Sciatic nerve (tissue), 2 donors: ENCODE results near the gene VENTX. TPM values are rescaled to one million over a fixed set of nuclear protein-coding genes. Genes with fewer than 3 reads are reported as not detected.

Experiments
- ATAC-seq: fragments of 200-7000 bp; cut with Tn5 transposase; one replicate; pipeline ENCODE4 v1.9.1; 2020; ENCODE audit warnings: mild to moderate bottlenecking, moderate library complexity
- DNase-seq: peaks from one replicate; pipeline ENCODE4 v3.0.0-alpha.2; 2020; ENCODE audit warnings: low spot score
- intact Hi-C: fragments of 100-400 bp; cut with DNase I; formaldehyde crosslinking; loops from one replicate; pipeline ENCODE4 v1.14.2; 2022
- total RNA-seq: library from RNA; stranded (reverse); fragmentation: NEBNext Ultra II Directional; extraction: Animal tissue kit (Norgen Biotek cat#: 25700); gene quantifications from one replicate; pipeline ENCODE4 v1.2.1, GENCODE V29; 2021
- donor health status: DM: no; HTN: no; CAD: no.
- donor health status: DM: no; HTN: no; CAD: no.

Gene VENTX
- total RNA-seq, 1 donor from 2014 or later, result 3.0 TPM

GRCh38 chr10:133248334-133248715 is 10.7 kb downstream of the VENTX start:
- ATAC-seq (no peak), DNase-seq (no peak)
- intact Hi-C loops, result no loop called here

GRCh38 chr10:133249094-133249780 is 11.6 kb downstream of the VENTX start:
- ATAC-seq (no peak), DNase-seq (no peak)
- intact Hi-C loops, result no loop called here

- ATAC-seq (no peak), DNase-seq (no peak)
- intact Hi-C loops, result no loop called here
These were observed 12.5 kb downstream of the VENTX start for GRCh38 chr10:133249975-133250754.

GRCh38 chr10:133251388-133252222 is 13.9 kb downstream of the VENTX start:
- intact Hi-C loops, result no loop called here
- DNase-seq (no peak), ATAC-seq (no peak)

- no peak for ATAC-seq
- no peak for DNase-seq
- intact Hi-C loops, result no loop called here
These were observed 14.5 kb downstream of the VENTX start for GRCh38 chr10:133252223-133252552.

GRCh38 chr10:133253361-133253955 is 15.8 kb downstream of the VENTX start:
- no peak for DNase-seq
- ATAC-seq, result no peak
- intact Hi-C loops, result no loop called here

- no peak for DNase-seq
- intact Hi-C loops, result no loop called here
- ATAC-seq, result no peak
These were observed 16.9 kb downstream of the VENTX start for GRCh38 chr10:133254421-133255120.

- no peak for DNase-seq
- no peak for ATAC-seq
- intact Hi-C loops, result no loop called here
These were observed 17.7 kb downstream of the VENTX start for GRCh38 chr10:133255323-133255722.

- intact Hi-C loops, result no loop called here
- ATAC-seq, result peak; percentile 14
- DNase-seq, result peak; percentile 80
These were observed 19.9 kb downstream of the VENTX start for GRCh38 chr10:133257489-133258065.

- ATAC-seq (peak; percentile 0), DNase-seq (no peak)
- intact Hi-C loops, result no loop called here
These were observed 20.6 kb downstream of the VENTX start for GRCh38 chr10:133258066-133258817.

GRCh38 chr10:133258818-133259601 is 21.4 kb downstream of the VENTX start:
- intact Hi-C loops, result no loop called here
- DNase-seq (peak; percentile 88), ATAC-seq (peak; percentile 77)

GRCh38 chr10:133259602-133259989 is 21.9 kb downstream of the VENTX start:
- intact Hi-C loops, result no loop called here
- no peak for ATAC-seq
- DNase-seq, result no peak

- ATAC-seq, result peak; percentile 28
- intact Hi-C loops, result no loop called here
- peak; percentile 80 for DNase-seq
These were observed 23.5 kb downstream of the VENTX start for GRCh38 chr10:133260895-133261725.

GRCh38 chr10:133261726-133262325 is 24.2 kb downstream of the VENTX start:
- ATAC-seq (peak; percentile 67), DNase-seq (peak; percentile 97)
- intact Hi-C loops, result no loop called here

- ATAC-seq, result no peak
- no peak for DNase-seq
- intact Hi-C loops, result no loop called here
These were observed 25.0 kb downstream of the VENTX start for GRCh38 chr10:133262696-133263095.

GRCh38 chr10:133263674-133264073 is 26.0 kb downstream of the VENTX start:
- intact Hi-C loops, result no loop called here
- ATAC-seq (no peak), DNase-seq (no peak)
